GM18502 (cell line): ENCODE data around the gene FAAP20.

Source experiments
- ATAC-seq: cut with Tn5 transposase; IDR thresholded peaks from one replicate; pipeline ENCODE4 v1.9.1; 2021; ENCODE audit warnings: mild to moderate bottlenecking; ENCODE audit not compliant: unreplicated experiment, poor library complexity

Gene FAAP20

DNA sequence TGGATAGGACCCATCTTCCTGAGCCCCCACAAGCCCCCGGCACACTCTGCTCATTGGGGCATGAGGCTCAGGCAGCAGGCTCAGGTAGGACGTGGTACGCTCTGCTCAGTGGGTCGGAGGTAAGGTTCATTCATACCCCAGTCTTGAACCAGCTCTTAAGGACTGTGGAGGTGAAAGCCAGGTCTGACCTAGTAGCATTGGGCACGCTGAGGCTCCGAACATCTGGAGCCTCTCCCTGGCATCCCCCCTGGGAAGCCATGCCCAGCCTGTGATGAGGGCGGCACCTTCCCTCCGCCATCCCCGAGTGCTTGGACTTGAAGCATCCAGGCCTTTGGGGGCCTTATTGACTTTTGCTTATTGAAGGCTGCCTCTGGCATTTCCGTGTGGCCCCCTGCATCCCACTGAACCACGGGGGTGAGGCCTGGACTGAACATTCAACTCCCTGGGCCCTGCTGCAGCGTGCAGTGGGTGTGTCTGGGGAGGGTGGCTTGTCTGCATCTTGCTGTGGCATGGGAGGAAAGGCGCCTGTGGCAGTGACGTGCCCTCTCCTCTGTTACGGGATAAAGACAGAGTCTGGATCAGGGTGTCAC lies 50.0 kb downstream of the FAAP20 start:
- ATAC-seq, result no peak

- ATAC-seq, result no peak
These were observed 50.6 kb downstream of the FAAP20 start for GRCh38 chr1:2143814-2144500.

DNA sequence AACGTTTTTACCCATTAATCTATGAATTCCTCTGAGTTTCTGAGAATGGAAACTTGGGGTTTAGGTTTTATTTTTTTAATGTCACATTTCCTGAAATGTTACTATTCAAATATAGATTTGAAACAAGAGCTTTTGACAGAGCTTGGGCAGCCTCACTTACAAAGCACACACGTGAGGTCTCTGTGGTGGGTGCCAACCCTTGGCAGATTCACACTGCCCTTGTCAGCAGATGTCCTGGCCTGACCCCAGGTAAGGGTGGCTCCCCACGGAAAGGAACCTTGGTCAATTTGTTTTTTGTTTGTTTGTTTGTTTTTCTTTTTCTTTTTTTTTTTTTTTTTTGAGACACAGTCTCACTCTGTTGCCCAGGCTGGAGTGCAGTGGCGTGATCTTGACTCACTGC lies 53.5 kb downstream of the FAAP20 start:
- ATAC-seq, result no peak
